ENCODE measurements around the gene PRKAG2. TPM values are rescaled to one million over a fixed set of nuclear protein-coding genes. Genes with fewer than 3 reads are reported as not detected.

Gene PRKAG2
- polyA plus RNA-seq, 1 donor: 12.3 TPM

GRCh38 chr7:151695951-151696541, 180.9 kb downstream of the PRKAG2 start:
- DNase-seq (ENCODE audit: low read depth): no peak

GRCh38 chr7:151694828-151695580, 181.9 kb downstream of the PRKAG2 start:
- no peak for DNase-seq (ENCODE audit: low read depth)

- no peak for DNase-seq (ENCODE audit: low read depth)
These were observed 182.5 kb downstream of the PRKAG2 start for GRCh38 chr7:151694441-151694827.

GRCh38 chr7:151693140-151693539, 183.8 kb downstream of the PRKAG2 start:
- no peak for DNase-seq (ENCODE audit: low read depth)

- no peak for DNase-seq (ENCODE audit: low read depth)
These were observed 184.2 kb downstream of the PRKAG2 start for GRCh38 chr7:151692721-151693120.

- DNase-seq (ENCODE audit: low read depth): no peak
These were observed 185.5 kb downstream of the PRKAG2 start for GRCh38 chr7:151691449-151691848.

- DNase-seq (ENCODE audit: low read depth): no peak
These were observed 186.3 kb downstream of the PRKAG2 start for GRCh38 chr7:151690606-151691005.

- no peak for DNase-seq (ENCODE audit: low read depth)
These were observed 187.5 kb downstream of the PRKAG2 start for GRCh38 chr7:151689196-151689971.

- no peak for DNase-seq (ENCODE audit: low read depth)
These were observed 188.6 kb downstream of the PRKAG2 start for GRCh38 chr7:151688236-151688780.

GRCh38 chr7:151687523-151688235, 189.2 kb downstream of the PRKAG2 start:
- DNase-seq (ENCODE audit: low read depth): no peak

GRCh38 chr7:151686826-151687225, 190.1 kb downstream of the PRKAG2 start:
- no peak for DNase-seq (ENCODE audit: low read depth)

GRCh38 chr7:151686016-151686766, 190.7 kb downstream of the PRKAG2 start:
- no peak for DNase-seq (ENCODE audit: low read depth)

GRCh38 chr7:151684408-151685175, 192.3 kb downstream of the PRKAG2 start:
- no peak for DNase-seq (ENCODE audit: low read depth)

GRCh38 chr7:151683615-151684407, 193.1 kb downstream of the PRKAG2 start:
- DNase-seq (ENCODE audit: low read depth): no peak

- DNase-seq (ENCODE audit: low read depth): no peak
These were observed 193.9 kb downstream of the PRKAG2 start for GRCh38 chr7:151682831-151683614.

- no peak for DNase-seq (ENCODE audit: low read depth)
These were observed 195.2 kb downstream of the PRKAG2 start for GRCh38 chr7:151681726-151682125.

- DNase-seq (ENCODE audit: low read depth): no peak
These were observed 196.1 kb downstream of the PRKAG2 start for GRCh38 chr7:151680810-151681209.

- DNase-seq (ENCODE audit: low read depth): no peak
These were observed 196.9 kb downstream of the PRKAG2 start for GRCh38 chr7:151679881-151680612.

Data from forelimb muscle (tissue), 1 donor.